Activated T-cell treated with anti-CD3 and anti-CD28 coated beads, Interleukin-2, amount 50 U/mL, for 1 hour (primary cell): Measurements from ENCODE around the gene DYRK1A.
"Not testable (repeated sequence)": the region's sequence is repeated elsewhere in the genome, so short reads cannot be mapped to it uniquely, and the experiment has no call there.

ENCODE experiments used
- DNase-seq: peaks from one replicate; pipeline ENCODE4 v3.0.0-alpha.2; 2020

Gene DYRK1A

GRCh38 chr21:37366482-37367316 is at the start of gene DYRK1A:
TSS of gene DYRK1A (plus strand) at chr21:37366773. CDS start at chr21:37420375, 53,602 bp downstream.
- DNase-seq = peak; percentile 98

- DNase-seq = no peak
Measured at GRCh38 chr21:37319551-37319950, 47.0 kb upstream of the DYRK1A start.

- DNase-seq = no peak
Measured at GRCh38 chr21:37322084-37322483, 44.5 kb upstream of the DYRK1A start.

- no peak for DNase-seq
Measured at GRCh38 chr21:37324558-37324957, 42.0 kb upstream of the DYRK1A start.

- DNase-seq = not testable (repeated sequence)
Measured at GRCh38 chr21:37328147-37328546, 38.4 kb upstream of the DYRK1A start.

- no peak for DNase-seq
Measured at GRCh38 chr21:37331411-37331810, 35.2 kb upstream of the DYRK1A start.

GRCh38 chr21:37335053-37335452 is 31.5 kb upstream of the DYRK1A start:
- no peak for DNase-seq

GRCh38 chr21:37337179-37337578 is 29.4 kb upstream of the DYRK1A start:
- DNase-seq = no peak

- DNase-seq = no peak
Measured at GRCh38 chr21:37337831-37338230, 28.7 kb upstream of the DYRK1A start.

GRCh38 chr21:37338671-37339551 is 27.7 kb upstream of the DYRK1A start:
- no peak for DNase-seq

GRCh38 chr21:37339552-37339939 is 27.0 kb upstream of the DYRK1A start:
- DNase-seq = no peak

GRCh38 chr21:37341254-37341960 is 25.2 kb upstream of the DYRK1A start:
- no peak for DNase-seq

GRCh38 chr21:37342046-37342632 is 24.4 kb upstream of the DYRK1A start:
- no peak for DNase-seq

GRCh38 chr21:37346841-37347430 is 19.6 kb upstream of the DYRK1A start:
- DNase-seq = no peak

GRCh38 chr21:37348664-37349063 is 17.9 kb upstream of the DYRK1A start:
- DNase-seq = no peak

- no peak for DNase-seq
Measured at GRCh38 chr21:37350472-37350871, 16.1 kb upstream of the DYRK1A start.

- no peak for DNase-seq
Measured at GRCh38 chr21:37356706-37357105, 9.9 kb upstream of the DYRK1A start.

- no peak for DNase-seq
Measured at GRCh38 chr21:37357691-37358090, 8.9 kb upstream of the DYRK1A start.

- no peak for DNase-seq
Measured at GRCh38 chr21:37358397-37358796, 8.2 kb upstream of the DYRK1A start.

GRCh38 chr21:37363936-37364335 is 2.6 kb upstream of the DYRK1A start:
- DNase-seq = no peak

GRCh38 chr21:37364722-37365121 is 1.9 kb upstream of the DYRK1A start:
- no peak for DNase-seq
